Effector memory CD4-positive, alpha-beta T cell (primary cell): ENCODE results near the gene DISC1.
"Not testable (repeated sequence)": the region's sequence is repeated elsewhere in the genome, so short reads cannot be mapped to it uniquely, and the experiment has no call there.

Source experiments
- DNase-seq, 3 donors: peaks; one replicate each; pipeline ENCODE4 v3.0.0-alpha.2; 2020
- H3K27ac ChIP-seq: 2 replicates; pipeline ENCODE4 v1.7.0; 2013; ENCODE audit warnings: mild to moderate bottlenecking, low read length, moderate library complexity; ENCODE audit not compliant: insufficient read depth, poor library complexity, severe bottlenecking
- H3K27me3 ChIP-seq: replicated peaks from 2 replicates; pipeline ENCODE4 v1.7.0; 2013; ENCODE audit warnings: mild to moderate bottlenecking, low read length; ENCODE audit not compliant: insufficient read depth, control insufficient read depth, poor library complexity, severe bottlenecking
- H3K36me3 ChIP-seq: 2 replicates; pipeline ENCODE4 v1.7.0; 2013; ENCODE audit warnings: mild to moderate bottlenecking, low read length, moderate library complexity; ENCODE audit not compliant: control insufficient read depth, insufficient read depth
- H3K4me1 ChIP-seq: 2 replicates; pipeline ENCODE4 v1.7.0; 2013; ENCODE audit warnings: low read length, mild to moderate bottlenecking; ENCODE audit not compliant: control insufficient read depth, insufficient read depth, poor library complexity, severe bottlenecking
- H3K4me3 ChIP-seq: 2 replicates; pipeline ENCODE4 v1.7.0; 2013; ENCODE audit warnings: low read length, low read depth, mild to moderate bottlenecking; ENCODE audit not compliant: insufficient read depth, poor library complexity, severe bottlenecking
- H3K9me3 ChIP-seq: 2 replicates; pipeline ENCODE4 v1.7.0; 2013; ENCODE audit warnings: mild to moderate bottlenecking, low read length, moderate library complexity; ENCODE audit not compliant: control insufficient read depth

Gene DISC1

GRCh38 chr1:231950331-231951128 lies 323.9 kb downstream of the DISC1 start:
- H3K4me3 ChIP-seq, result no peak overlapping the region
- H3K36me3 ChIP-seq, result no peaks in the 10 kb centered on the region
- no peaks in the 10 kb centered on the region for H3K9me3 ChIP-seq
- no peaks in the 10 kb centered on the region for H3K27me3 ChIP-seq
- no peak overlapping the region for H3K27ac ChIP-seq
- no peak for DNase-seq
- H3K4me1 ChIP-seq, result no peaks in the 10 kb centered on the region

GRCh38 chr1:231951374-231951773 lies 324.8 kb downstream of the DISC1 start:
- Histone ChIP-seq H3K36me3 (no peaks in the 10 kb centered on the region), H3K4me1 (no peaks in the 10 kb centered on the region), H3K27me3 (no peaks in the 10 kb centered on the region), H3K27ac (no peak overlapping the region), H3K4me3 (no peak overlapping the region), H3K9me3 (no peaks in the 10 kb centered on the region)
- no peak for DNase-seq

GRCh38 chr1:231952154-231952553 lies 325.6 kb downstream of the DISC1 start:
- no peaks in the 10 kb centered on the region for H3K27me3 ChIP-seq
- H3K27ac ChIP-seq, result no peak overlapping the region
- no peaks in the 10 kb centered on the region for H3K4me1 ChIP-seq
- no peak for DNase-seq
- no peak overlapping the region for H3K4me3 ChIP-seq
- H3K9me3 ChIP-seq, result no peaks in the 10 kb centered on the region
- H3K36me3 ChIP-seq, result no peaks in the 10 kb centered on the region

- H3K36me3 ChIP-seq, result no peaks in the 10 kb centered on the region
- H3K4me1 ChIP-seq, result no peaks in the 10 kb centered on the region
- no peak overlapping the region for H3K4me3 ChIP-seq
- no peaks in the 10 kb centered on the region for H3K9me3 ChIP-seq
- DNase-seq, result no peak
- H3K27ac ChIP-seq, result no peak overlapping the region
- H3K27me3 ChIP-seq, result no peaks in the 10 kb centered on the region
Measured at GRCh38 chr1:231953660-231954059, 327.1 kb downstream of the DISC1 start.

- Histone ChIP-seq H3K4me3 (no peak overlapping the region), H3K9me3 (no peaks in the 10 kb centered on the region), H3K4me1 (no peaks in the 10 kb centered on the region), H3K36me3 (no peaks in the 10 kb centered on the region), H3K27ac (no peak overlapping the region), H3K27me3 (no peaks in the 10 kb centered on the region)
- DNase-seq, result no peak
Measured at GRCh38 chr1:231954751-231955150, 328.2 kb downstream of the DISC1 start.

- no peaks in the 10 kb centered on the region for H3K36me3 ChIP-seq
Measured at GRCh38 chr1:231957359-231957758, 330.8 kb downstream of the DISC1 start.

GRCh38 chr1:231958448-231958847 lies 331.9 kb downstream of the DISC1 start:
- Histone ChIP-seq H3K9me3 (no peaks in the 10 kb centered on the region), H3K27me3 (no peaks in the 10 kb centered on the region), H3K4me3 (no peak overlapping the region), H3K27ac (no peak overlapping the region), H3K4me1 (no peaks in the 10 kb centered on the region), H3K36me3 (no peaks in the 10 kb centered on the region)
- no peak for DNase-seq

More at GRCh38 chr1:231957359-231957758, 330.8 kb downstream of the DISC1 start:
- Histone ChIP-seq H3K4me3 (no peak overlapping the region), H3K4me1 (no peaks in the 10 kb centered on the region), H3K27ac (no peak overlapping the region), H3K9me3 (no peaks in the 10 kb centered on the region), H3K27me3 (no peaks in the 10 kb centered on the region)
- no peak for DNase-seq

GRCh38 chr1:231959225-231959884 lies 332.8 kb downstream of the DISC1 start:
- H3K4me1 ChIP-seq, result no peaks in the 10 kb centered on the region
- no peaks in the 10 kb centered on the region for H3K36me3 ChIP-seq
- no peak for DNase-seq
- H3K27me3 ChIP-seq, result no peaks in the 10 kb centered on the region
- no peak overlapping the region for H3K4me3 ChIP-seq
- H3K9me3 ChIP-seq, result no peaks in the 10 kb centered on the region
- H3K27ac ChIP-seq, result no peak overlapping the region

- H3K9me3 ChIP-seq, H3K27me3 ChIP-seq, DNase-seq, H3K4me3 ChIP-seq, H3K4me1 ChIP-seq, H3K36me3 ChIP-seq, H3K27ac ChIP-seq: not testable (repeated sequence)
Measured at GRCh38 chr1:231961801-231962200, 335.2 kb downstream of the DISC1 start.

GRCh38 chr1:231962636-231963035 lies 336.0 kb downstream of the DISC1 start:
- H3K36me3 ChIP-seq, result no peaks in the 10 kb centered on the region
- no peaks in the 10 kb centered on the region for H3K4me1 ChIP-seq
- no peaks in the 10 kb centered on the region for H3K9me3 ChIP-seq
- H3K27ac ChIP-seq, result no peak overlapping the region
- no peaks in the 10 kb centered on the region for H3K27me3 ChIP-seq
- no peak for DNase-seq
- no peak overlapping the region for H3K4me3 ChIP-seq
